GM12873 (cell line): Measurements from ENCODE around the gene CRTAC1.
A peak's percentile ranks its signal among the peaks of the same experiment; 100 is the strongest.

ENCODE experiments used
- TF ChIP-seq, protein P1 (sequence below): IDR thresholded peaks from 2 replicates; pipeline ENCODE4 v1.5.1; 2012; ENCODE audit warnings: low read depth, mild to moderate bottlenecking, moderate library complexity, low read length, control low read depth; ENCODE audit not compliant: insufficient read depth; ENCODE audit errors: missing control alignments

CRTAC1 gene

DNA sequence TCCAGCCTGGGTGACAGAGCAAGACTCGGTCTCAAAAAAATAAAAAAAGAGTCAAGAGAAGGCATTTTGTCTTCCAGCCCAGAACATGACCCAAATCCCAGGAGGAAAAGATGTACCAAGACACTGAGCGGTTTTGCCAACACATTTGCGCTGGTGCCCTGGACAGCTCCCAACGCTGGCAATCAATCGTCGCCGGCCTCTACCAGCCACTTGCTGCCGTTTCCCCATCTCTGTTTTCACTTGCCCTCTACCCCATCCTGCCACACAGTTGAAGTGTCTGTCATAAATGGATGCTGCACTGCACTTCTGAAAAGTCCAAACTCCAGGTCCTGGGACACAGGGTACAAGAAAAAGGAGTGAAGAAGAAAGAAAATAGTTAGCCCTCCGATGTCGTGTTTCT lies 29.7 kb upstream of the CRTAC1 start:
- TF ChIP-seq, protein P1, sequence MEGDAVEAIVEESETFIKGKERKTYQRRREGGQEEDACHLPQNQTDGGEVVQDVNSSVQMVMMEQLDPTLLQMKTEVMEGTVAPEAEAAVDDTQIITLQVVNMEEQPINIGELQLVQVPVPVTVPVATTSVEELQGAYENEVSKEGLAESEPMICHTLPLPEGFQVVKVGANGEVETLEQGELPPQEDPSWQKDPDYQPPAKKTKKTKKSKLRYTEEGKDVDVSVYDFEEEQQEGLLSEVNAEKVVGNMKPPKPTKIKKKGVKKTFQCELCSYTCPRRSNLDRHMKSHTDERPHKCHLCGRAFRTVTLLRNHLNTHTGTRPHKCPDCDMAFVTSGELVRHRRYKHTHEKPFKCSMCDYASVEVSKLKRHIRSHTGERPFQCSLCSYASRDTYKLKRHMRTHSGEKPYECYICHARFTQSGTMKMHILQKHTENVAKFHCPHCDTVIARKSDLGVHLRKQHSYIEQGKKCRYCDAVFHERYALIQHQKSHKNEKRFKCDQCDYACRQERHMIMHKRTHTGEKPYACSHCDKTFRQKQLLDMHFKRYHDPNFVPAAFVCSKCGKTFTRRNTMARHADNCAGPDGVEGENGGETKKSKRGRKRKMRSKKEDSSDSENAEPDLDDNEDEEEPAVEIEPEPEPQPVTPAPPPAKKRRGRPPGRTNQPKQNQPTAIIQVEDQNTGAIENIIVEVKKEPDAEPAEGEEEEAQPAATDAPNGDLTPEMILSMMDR: no peak

- TF ChIP-seq, protein P1: no peak
Observed at GRCh38 chr10:98058295-98058694, 27.9 kb upstream of the CRTAC1 start.

- TF ChIP-seq, protein P1: no peak
Observed at GRCh38 chr10:98055841-98056516, 25.6 kb upstream of the CRTAC1 start.

DNA sequence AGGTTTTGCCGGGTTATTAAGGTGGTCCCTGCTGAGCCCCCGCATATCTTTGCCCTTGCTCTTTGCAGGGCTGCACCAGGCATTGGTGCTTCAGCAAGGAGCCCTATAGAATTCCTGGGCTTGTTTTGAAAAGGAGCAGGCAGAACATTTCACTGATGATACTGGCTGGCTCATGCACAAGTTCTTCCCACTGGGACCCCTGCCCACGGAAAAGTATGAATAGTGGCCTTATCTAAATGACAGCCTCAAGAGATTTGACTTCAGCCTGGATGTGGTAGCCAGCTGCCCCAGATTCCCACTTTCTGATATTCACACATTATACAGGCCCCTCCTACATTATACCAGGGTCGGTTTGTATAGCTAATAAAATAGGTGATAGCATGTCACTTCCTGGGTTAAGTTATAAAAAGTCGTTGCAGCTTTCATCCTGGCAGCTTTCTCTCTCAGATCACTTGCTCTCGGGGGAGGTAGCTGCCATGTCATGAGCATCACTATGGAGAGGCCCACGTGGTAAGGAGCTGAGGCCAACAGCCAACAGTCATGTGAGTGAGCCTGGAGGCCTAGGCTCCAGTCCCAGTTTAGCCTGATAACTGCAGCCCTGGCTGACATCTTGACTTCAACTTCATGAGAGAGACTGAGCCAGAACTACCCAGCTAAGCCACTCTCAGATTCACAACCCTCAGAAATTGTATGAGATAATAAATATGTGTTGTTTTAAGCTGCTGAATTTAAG lies 16.8 kb upstream of the CRTAC1 start:
- TF ChIP-seq, protein P1: no peak

DNA sequence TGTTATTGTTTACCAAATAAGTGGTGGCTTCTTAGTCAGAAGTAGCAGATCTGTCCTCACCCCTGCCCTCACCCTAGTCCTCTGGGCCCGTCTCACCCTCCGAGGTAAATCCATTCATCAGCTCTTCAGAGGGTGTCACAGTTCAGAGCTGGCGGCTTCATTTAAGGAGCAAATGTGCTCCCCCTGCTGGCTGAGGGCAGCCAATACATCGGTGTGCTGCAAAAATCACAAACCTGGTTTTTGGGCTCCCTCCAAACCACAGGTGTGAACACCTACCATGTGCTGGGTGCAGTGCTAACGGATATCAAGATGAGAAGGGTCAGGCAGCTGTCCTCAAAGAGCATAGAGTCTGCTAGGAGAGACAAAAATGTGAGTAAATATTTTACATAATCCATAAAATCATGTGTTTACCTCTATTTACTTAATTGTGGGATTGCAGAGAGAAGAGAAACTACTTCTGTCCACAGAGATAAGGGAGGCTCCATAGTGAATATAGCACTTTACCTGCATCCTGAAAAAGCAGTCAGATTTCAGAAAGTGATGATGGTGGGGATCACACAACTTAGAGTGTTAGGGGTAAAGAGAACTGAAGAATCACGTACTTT lies 15.5 kb upstream of the CRTAC1 start:
- TF ChIP-seq, protein P1: peak; percentile 93

- TF ChIP-seq, protein P1: peak; percentile 87
Observed at GRCh38 chr10:98041352-98042043, 11.1 kb upstream of the CRTAC1 start.

- TF ChIP-seq, protein P1: no peak
Observed at GRCh38 chr10:98039690-98040381, 9.4 kb upstream of the CRTAC1 start.
